Measurements from ENCODE around the gene EHD1.

Gene EHD1

GRCh38 chr11:64878494-64879243, at the start of gene EHD1:
Gene EHD1, minus strand, starts transcription at chr11:64878621. Its CDS starts 157 bp downstream, at chr11:64878464.
- peak; percentile 100 for DNase-seq

DNA sequence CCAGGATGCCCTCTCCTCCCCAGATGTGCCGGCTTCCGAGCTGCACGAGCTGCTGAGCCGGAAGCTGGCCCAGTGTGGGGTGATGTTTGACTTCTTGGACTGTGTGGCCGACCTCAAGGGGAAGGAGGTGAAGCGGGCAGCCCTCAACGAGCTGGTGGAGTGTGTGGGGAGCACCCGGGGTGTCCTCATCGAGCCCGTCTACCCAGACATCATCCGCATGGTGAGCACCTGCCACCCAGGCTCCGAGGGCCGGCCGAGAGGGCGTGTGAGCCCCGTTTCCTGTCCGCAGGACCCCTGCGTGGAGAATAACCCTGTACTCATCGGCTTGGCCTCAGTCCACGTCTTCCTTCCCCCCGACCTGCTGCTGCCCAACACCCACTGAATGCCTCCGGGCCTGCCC, 48.3 kb upstream of the EHD1 start:
- DNase-seq = peak; percentile 10

GRCh38 chr11:64925536-64926436, 47.4 kb upstream of the EHD1 start:
- DNase-seq = peak; percentile 59

- DNase-seq = peak; percentile 23
Observed at GRCh38 chr11:64924910-64925284, 46.5 kb upstream of the EHD1 start.

GRCh38 chr11:64923944-64924909, 45.8 kb upstream of the EHD1 start, which contains the start of gene PPP2R5B:
Gene PPP2R5B, plus strand, starts transcription at chr11:64924689. Its CDS starts 1,046 bp downstream, at chr11:64925735.
- DNase-seq = peak; percentile 97

DNA sequence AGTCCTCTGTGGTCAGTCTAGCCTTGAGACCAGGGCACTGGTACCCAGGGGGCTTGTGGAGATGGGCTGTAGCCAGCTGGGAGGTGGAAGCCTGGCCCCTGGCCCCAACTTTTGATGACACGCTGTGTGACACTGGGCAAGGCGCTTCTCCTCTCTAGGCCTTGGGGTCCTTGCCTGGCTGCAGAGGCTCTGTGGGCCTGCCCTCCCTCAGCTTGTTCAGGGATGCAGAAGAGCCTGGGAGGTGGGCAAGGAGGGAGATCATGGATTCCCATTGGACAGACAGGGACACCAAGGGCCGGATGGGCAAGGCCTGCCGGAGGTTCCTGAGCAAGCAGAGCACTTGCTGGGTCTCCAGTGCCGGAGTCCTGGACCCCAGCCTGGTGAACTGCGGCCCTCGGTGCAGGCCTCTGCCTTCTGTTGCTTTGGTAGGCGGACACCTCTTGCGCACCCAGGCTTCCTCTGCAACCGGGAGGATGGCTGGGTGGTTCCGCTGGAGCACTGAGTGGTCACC, 44.8 kb upstream of the EHD1 start:
- no peak for DNase-seq

- no peak for DNase-seq
Observed at GRCh38 chr11:64921384-64921783, 43.0 kb upstream of the EHD1 start.

- no peak for DNase-seq
Observed at GRCh38 chr11:64920124-64920523, 41.7 kb upstream of the EHD1 start.

DNA sequence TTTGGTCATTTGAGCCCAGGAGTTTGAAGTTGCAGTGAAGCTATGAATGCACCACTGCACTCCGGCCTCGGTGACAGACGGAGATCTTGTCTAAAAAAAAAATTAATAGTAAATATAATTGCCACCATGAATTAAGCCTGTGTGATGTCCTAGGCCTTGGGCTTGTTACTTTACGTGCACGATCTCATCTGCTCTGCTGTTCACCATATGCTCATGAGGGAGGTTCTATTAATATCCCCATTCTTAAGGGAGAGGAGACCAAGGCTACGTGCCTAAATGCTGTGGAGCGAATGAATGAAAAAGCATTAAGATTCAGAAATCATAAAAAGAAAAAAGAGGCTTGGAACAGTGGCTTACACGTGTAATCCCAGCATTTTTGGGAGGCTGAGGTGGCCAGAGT, 41.2 kb upstream of the EHD1 start:
- no peak for DNase-seq

GRCh38 chr11:64918017-64918416, 39.6 kb upstream of the EHD1 start:
- DNase-seq = peak; percentile 76

DNA sequence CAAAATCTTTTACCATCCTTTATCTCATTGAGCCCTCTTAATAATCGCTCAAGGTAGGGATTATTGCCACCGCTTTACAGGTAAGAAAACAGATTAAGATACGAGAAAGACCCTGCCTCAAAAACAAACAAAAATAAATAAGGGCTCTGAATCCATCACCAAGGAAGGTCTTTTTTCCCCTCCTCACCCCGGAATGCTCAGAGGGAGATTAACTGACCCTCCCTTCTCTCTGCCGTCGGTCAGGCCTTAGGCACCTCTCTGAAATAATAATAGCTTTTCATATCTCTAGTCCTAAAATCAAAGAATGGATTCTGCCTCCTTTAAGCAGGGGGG, 39.2 kb upstream of the EHD1 start:
- no peak for DNase-seq

- DNase-seq = peak; percentile 100
Observed at GRCh38 chr11:64916775-64917662, 38.6 kb upstream of the EHD1 start, which contains the start of gene ATG2A. Gene ATG2A, minus strand, starts transcription at chr11:64917209. Its CDS starts 74 bp downstream, at chr11:64917135.

GRCh38 chr11:64916040-64916774, 37.8 kb upstream of the EHD1 start:
- peak; percentile 55 for DNase-seq

- peak; percentile 46 for DNase-seq
Observed at GRCh38 chr11:64915376-64915887, 37.0 kb upstream of the EHD1 start.

DNA sequence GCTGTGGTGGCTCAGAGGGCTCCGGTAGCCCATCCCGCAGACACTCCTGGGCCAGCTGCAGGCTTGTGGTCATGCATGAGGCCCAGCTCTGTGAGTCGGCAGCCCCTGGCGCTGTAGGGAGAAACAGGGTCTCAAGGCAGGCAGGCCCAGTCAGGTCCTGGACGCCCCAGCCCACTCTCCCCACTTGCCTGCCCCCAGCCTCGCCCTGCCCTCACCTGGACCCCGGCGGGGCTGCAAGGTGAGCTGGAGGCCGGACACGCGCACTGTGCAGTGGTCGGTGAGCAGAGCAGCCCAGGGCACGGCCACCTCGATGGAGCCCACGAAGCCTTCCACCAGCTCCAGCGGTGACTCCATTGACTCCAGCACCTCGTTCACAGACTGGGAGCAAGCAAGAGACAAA, 35.7 kb upstream of the EHD1 start:
- no peak for DNase-seq

DNA sequence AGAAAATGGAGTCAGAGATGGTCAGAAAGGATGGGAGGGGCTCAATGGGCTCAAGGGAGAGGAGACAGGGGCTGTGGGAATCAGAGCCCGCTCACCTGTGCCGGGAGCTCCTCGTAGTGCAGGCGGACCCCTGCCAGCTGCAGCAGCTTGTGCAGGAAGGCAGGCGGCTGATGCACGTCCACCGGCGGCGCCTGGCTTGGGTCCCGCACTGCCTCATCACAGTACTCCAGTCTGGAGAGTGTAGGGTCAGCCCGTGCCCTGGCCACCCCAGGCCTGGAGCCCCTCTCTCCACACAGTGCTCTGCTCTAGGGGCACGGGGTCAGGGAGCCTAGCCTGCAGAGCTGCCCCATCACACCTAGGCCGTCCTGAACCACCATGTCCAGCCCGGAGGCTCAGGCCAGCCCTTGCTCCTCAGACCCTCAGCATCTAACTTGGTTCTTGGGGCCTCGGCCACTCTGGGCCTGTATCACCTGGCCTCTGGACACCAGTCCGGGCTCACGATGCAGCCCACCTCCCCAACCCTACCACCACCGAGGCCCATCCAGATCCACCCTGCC, 34.8 kb upstream of the EHD1 start:
- no peak for DNase-seq

- DNase-seq = no peak
Observed at GRCh38 chr11:64911689-64912088, 33.3 kb upstream of the EHD1 start.

GRCh38 chr11:64911142-64911541, 32.7 kb upstream of the EHD1 start:
- no peak for DNase-seq

DNA sequence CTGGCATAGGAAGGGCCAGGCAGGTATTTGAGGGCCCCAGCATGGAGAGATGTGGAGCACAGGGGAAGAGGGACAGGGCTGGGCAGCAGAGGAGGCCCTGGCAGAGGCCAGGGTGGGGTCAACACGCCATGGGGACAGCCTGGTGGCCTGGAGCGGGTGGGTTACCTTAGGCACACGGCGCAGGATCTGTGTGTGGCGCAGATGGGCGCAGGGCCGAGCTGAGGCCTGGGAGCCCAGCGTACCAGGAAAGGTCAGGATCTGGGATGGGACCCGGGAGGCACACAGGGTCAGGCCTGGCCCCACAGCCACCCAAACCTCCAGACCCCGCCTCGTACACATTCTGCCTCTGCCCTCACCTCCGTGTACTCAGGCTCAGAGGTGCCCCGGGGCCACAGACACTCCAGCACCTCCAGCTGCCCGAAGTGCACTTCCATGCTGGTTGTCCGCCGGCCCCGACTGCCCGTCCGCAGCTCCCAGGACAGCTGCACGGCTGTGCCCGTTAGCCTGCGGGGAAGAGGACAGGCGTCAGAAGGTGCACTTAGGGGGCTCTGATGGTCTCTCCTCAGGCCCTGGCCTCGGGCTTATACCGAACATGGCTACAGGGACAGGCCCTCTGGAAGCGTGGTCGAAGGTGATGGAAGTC, 32.2 kb upstream of the EHD1 start:
- DNase-seq = no peak

Data from hematopoietic multipotent progenitor cell treated with erythropoietin and hydrocortisone succinate and interleukin-3 and kit ligand, for 4 days (in vitro differentiated cells).